Tibial nerve (tissue), 4 donors: Measurements from ENCODE around the gene MRTFA. TPM values are rescaled to one million over a fixed set of nuclear protein-coding genes. Genes with fewer than 3 reads are reported as not detected.

ENCODE experiments used
- DNase-seq, 2 donors: peaks; one replicate each; pipeline ENCODE4 v3.0.0-alpha.2; 2019; ENCODE audit warnings: low spot score in 2 of 2
- H3K27ac ChIP-seq, 4 donors: fragments of 200-600 bp; sonication (generic) in 3 of 4; one replicate each; pipeline ENCODE4 v1.5.1; 2017 to 2019; ENCODE audit warnings: mild to moderate bottlenecking in 1 of 4
- H3K27me3 ChIP-seq, 2 donors: fragments of 200-600 bp; sonication (generic) in 1 of 2; one replicate each; pipeline versions ENCODE4 v1.5.1 to v1.6.0; 2017 to 2019
- H3K36me3 ChIP-seq, 3 donors: fragments of 200-600 bp; sonication (generic); one replicate each; pipeline ENCODE4 v1.5.1; 2018 to 2019
- H3K4me1 ChIP-seq, 4 donors: fragments of 200-600 bp; sonication (generic) in 3 of 4; one replicate each; pipeline ENCODE4 v1.5.1; 2017 to 2019
- H3K4me3 ChIP-seq, 4 donors: fragments of 200-600 bp; sonication (generic) in 3 of 4; one replicate each; pipeline ENCODE4 v1.5.1; 2017 to 2019; ENCODE audit warnings: mild to moderate bottlenecking in 1 of 4, moderate library complexity in 1 of 4
- H3K9me3 ChIP-seq, 4 donors: fragments of 200-600 bp; sonication (generic) in 3 of 4; one replicate each; pipeline ENCODE4 v1.5.1; 2017 to 2019
- CTCF ChIP-seq, 5 experiments: fragments of 200-600 bp in 3 of 5; fragments of 450-650 bp in 2 of 5; sonication (generic) in 3 of 5; IDR thresholded peaks; one replicate each; pipeline ENCODE4 v1.5.1; 2016 to 2019; ENCODE audit warnings: antibody characterized with exemption in 5 of 5, mild to moderate bottlenecking in 3 of 5, moderate library complexity in 2 of 5
- EP300 ChIP-seq, 2 donors: sonication (generic); formaldehyde crosslinking; IDR thresholded peaks; one replicate each; pipeline ENCODE4 v1.6.1; 2017; ENCODE audit warnings: antibody characterized with exemption in 2 of 2, mild to moderate bottlenecking in 1 of 2
- POLR2A ChIP-seq, 2 donors: fragments of 450-650 bp; IDR thresholded peaks; one replicate each; pipeline ENCODE4 v1.6.1; 2017; ENCODE audit warnings: antibody characterized with exemption in 2 of 2, mild to moderate bottlenecking in 2 of 2, moderate library complexity in 2 of 2
- WGBS, 2 donors: methylation state at CpG; one replicate each; pipeline ENCODE4 v1.1.5; 2018; 5-methylcytosine and 5-hydroxymethylcytosine counted together
- total RNA-seq, 4 donors: library from RNA; depleted of rRNA; stranded (reverse); fragments of >200 nt; gene quantifications; one replicate each; pipeline ENCODE4 v1.1.0, GENCODE V29; 2016

The MRTFA gene
- total RNA-seq, 4 donors from 2014 or later, result 69.7 to 119 (median 104) TPM

DNA sequence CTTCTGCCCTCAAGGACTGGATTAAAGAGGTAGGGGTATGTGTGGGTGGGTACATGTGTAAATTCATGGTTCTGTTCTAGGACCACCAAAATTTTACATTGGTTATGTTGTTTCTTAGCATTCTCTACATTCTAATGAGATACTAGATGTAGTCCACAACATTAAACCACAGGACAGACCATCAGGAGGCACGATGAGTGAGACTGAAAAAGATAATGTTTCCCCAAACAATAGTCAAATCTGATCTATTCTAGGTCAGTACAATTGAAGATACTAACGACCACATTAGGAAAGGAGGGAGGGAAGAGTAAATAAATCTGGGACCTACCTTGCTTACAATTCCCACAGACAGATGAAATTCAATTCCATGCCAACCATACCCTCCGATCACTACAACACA lies 42.2 kb downstream of the MRTFA start:
- Histone ChIP-seq H3K36me3 (no peaks in the 10 kb centered on the region), H3K4me3 (no peak overlapping the region), H3K27me3 (no peaks in the 10 kb centered on the region), H3K27ac (no peak overlapping the region), H3K4me1 (peaks cover 0 to 47% (median 16%) of the 10 kb centered on the region in 4 donors), H3K9me3 (no peaks in the 10 kb centered on the region)
- TF ChIP-seq EP300 (IDR thresholded peaks at IDR 0.05) (no peak), POLR2A (IDR thresholded peaks at IDR 0.05) (no peak), CTCF (IDR thresholded peaks at IDR 0.05) (no peak)
- no peak for DNase-seq
- WGBS, 2 donors, result 73 to 74% methylated on average over 3 of the region's 3 CpGs

DNA sequence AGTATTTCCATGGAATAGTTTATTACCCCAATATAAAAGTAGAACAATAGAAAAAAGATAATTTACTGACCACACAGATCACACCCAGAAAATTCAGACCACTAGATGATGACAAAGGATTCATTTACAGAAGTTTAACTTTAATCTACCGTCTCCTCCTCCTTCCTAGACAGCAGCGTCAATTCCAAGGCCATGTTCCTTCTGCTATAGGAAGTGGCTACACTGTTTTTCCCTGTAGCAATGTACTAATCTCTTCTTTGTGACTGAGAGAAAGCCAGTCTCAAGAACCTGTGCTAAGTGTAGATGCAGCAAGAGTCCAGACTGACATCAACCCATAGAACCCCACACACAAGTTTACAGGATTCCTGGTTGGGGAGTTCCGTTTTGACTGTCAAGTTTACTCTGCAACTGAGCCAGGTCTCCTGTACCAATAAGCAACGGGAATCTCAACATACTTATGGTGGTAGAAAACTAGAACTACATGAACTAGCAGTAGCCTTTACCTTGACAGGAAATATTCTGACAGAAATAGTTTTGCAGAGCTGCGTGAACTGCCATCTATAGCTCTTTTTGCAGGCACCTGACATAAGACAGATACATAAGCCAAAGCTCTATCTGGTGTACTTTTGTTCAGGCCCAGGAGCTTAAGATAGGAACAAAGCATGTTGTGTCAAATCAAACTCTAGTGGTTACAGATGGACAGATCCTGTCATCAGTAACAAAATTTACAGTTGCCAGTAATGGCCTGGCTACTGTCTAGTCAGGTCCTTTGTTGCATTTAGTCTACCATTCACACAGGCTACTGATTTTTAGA lies 42.9 kb downstream of the MRTFA start:
- WGBS, 2 donors, result 71% methylated on average over 5 of the region's 5 CpGs
- no peak overlapping the region for H3K4me3 ChIP-seq
- no peaks in the 10 kb centered on the region for H3K27me3 ChIP-seq
- no peak overlapping the region for H3K27ac ChIP-seq
- H3K9me3 ChIP-seq, result no peaks in the 10 kb centered on the region
- no peak for DNase-seq
- peaks cover 0 to 47% (median 16%) of the 10 kb centered on the region in 4 donors for H3K4me1 ChIP-seq
- H3K36me3 ChIP-seq, result no peaks in the 10 kb centered on the region
- TF ChIP-seq CTCF (IDR thresholded peaks at IDR 0.05) (no peak), POLR2A (IDR thresholded peaks at IDR 0.05) (no peak), EP300 (IDR thresholded peaks at IDR 0.05) (no peak)

DNA sequence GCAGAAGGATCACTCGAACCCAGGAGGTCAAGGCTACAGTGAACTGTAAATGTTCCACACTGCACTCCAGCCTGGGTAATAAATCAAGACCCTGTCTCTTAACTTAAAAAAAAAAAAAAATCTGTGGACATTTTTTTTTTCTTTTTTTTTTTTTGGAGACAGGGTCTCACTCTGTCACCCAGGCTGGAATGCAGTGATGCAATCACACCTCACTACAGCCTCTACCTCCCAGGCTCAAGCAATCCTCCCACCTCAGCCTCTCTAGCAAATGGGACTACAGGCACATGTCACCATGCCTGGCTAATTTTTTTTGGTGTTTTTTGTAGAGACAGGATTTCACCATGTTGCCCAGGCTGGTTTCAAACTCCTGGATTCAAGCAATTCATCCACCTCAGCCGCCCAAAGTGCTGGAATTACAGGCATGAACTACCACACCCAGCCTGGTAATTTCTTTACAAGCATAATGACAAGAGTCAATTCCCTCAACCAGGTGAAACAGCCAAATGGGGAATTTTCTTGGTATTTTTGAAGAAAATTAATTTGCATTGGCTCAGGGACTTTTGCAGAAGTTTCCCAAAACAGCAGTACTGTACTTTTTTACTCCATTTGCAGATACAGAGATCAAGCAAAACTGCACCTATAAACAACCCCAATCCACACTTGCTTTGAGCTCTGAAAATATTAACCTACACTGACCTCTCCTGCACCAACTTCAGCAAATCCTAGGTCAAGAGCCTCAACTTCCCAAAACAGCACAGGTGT lies 44.0 kb downstream of the MRTFA start:
- Histone ChIP-seq H3K4me1 (peaks cover 0 to 35% (median 7%) of the 10 kb centered on the region in 4 donors), H3K27ac (no peak overlapping the region), H3K27me3 (no peaks in the 10 kb centered on the region), H3K4me3 (no peak overlapping the region), H3K9me3 (no peaks in the 10 kb centered on the region), H3K36me3 (peaks cover 0 to 2% (median 0%) of the 10 kb centered on the region in 3 donors)
- no peak for DNase-seq
- 84 to 85% methylated on average over 2 of the region's 2 CpGs for WGBS, 2 donors
- TF ChIP-seq CTCF (IDR thresholded peaks at IDR 0.05), result no peak
- TF ChIP-seq EP300 (IDR thresholded peaks at IDR 0.05), result no peak
- no peak for TF ChIP-seq POLR2A (IDR thresholded peaks at IDR 0.05)

GRCh38 chr22:40588726-40589125 lies 47.8 kb downstream of the MRTFA start:
- Histone ChIP-seq H3K4me3 (no peak overlapping the region), H3K27ac (no peak overlapping the region), H3K36me3 (peaks cover 0 to 20% (median 0%) of the 10 kb centered on the region in 3 donors), H3K9me3 (no peaks in the 10 kb centered on the region), H3K4me1 (peaks cover 0 to 18% (median 0%) of the 10 kb centered on the region in 4 donors), H3K27me3 (no peaks in the 10 kb centered on the region)
- DNase-seq, result no peak
- no peak for TF ChIP-seq POLR2A (IDR thresholded peaks at IDR 0.05)
- no peak for TF ChIP-seq EP300 (IDR thresholded peaks at IDR 0.05)
- TF ChIP-seq CTCF (IDR thresholded peaks at IDR 0.05), result no peak
- 91 to 92% methylated on average over 7 of the region's 7 CpGs for WGBS, 2 donors

DNA sequence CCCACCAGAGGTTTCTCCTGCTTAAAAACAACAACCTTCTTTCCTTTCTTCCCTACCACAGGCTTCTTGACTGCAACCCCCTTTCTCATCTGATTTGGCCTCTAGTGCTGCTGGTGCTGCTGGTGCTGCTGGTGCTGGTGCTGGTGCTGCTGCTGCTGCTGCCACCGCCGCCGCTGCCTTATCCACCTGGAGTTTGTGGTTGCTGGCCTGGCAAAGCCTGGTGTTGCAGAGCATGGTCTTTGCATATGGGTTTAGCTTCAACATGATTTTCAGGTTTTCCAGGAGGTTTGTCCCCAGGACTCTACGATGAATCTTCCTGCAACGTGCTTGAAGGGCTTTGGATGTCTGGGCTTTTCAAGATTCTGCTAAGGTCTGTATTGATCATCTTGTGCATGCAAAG lies 49.7 kb downstream of the MRTFA start:
- no peak overlapping the region for H3K4me3 ChIP-seq
- no peak for DNase-seq
- TF ChIP-seq CTCF (IDR thresholded peaks at IDR 0.05) (no peak), EP300 (IDR thresholded peaks at IDR 0.05) (no peak), POLR2A (IDR thresholded peaks at IDR 0.05) (no peak)
- peaks cover 0 to 20% (median 0%) of the 10 kb centered on the region in 3 donors for H3K36me3 ChIP-seq
- no peaks in the 10 kb centered on the region for H3K27me3 ChIP-seq
- peaks cover 0 to 10% (median 2%) of the 10 kb centered on the region in 4 donors for H3K4me1 ChIP-seq
- H3K9me3 ChIP-seq, result no peaks in the 10 kb centered on the region
- H3K27ac ChIP-seq, result no peak overlapping the region
- WGBS, 2 donors, result 94 to 99% methylated on average over 5 of the region's 5 CpGs
